Measurements from ENCODE around the gene CEP350.

DNA sequence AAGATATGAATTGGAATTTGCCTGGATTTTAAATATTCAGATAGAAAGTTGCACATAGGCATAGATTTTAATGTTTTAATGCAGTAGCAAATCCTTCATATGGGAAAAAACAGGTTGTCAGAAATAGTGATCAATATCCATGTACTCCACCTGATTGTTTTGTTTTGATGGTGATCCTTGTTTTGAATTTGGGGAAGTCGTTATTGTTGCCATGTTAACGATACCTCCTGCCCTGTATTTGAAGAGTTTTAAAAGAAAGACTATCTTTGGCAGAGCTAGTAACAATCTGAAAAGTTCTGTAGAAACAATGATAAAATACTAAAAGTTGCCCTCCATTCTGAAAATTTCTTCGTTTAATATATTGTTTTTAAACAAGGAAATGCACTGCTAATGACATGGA lies 1.1 kb downstream of the CEP350 start:
- TF ChIP-seq, protein P1, sequence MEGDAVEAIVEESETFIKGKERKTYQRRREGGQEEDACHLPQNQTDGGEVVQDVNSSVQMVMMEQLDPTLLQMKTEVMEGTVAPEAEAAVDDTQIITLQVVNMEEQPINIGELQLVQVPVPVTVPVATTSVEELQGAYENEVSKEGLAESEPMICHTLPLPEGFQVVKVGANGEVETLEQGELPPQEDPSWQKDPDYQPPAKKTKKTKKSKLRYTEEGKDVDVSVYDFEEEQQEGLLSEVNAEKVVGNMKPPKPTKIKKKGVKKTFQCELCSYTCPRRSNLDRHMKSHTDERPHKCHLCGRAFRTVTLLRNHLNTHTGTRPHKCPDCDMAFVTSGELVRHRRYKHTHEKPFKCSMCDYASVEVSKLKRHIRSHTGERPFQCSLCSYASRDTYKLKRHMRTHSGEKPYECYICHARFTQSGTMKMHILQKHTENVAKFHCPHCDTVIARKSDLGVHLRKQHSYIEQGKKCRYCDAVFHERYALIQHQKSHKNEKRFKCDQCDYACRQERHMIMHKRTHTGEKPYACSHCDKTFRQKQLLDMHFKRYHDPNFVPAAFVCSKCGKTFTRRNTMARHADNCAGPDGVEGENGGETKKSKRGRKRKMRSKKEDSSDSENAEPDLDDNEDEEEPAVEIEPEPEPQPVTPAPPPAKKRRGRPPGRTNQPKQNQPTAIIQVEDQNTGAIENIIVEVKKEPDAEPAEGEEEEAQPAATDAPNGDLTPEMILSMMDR (IDR thresholded peaks at IDR 0.05 in 2 of 3, conservative IDR thresholded peaks at IDR 0.05 in 1 of 3; ENCODE audit: borderline replicate concordance in 1 of 3, insufficient read depth in 1 of 3, low read depth in 2 of 3, low read length in 2 of 3): no peak
- no peak for TF ChIP-seq EZH2 (IDR thresholded peaks at IDR 0.05)
- TF ChIP-seq POLR2A (IDR thresholded peaks at IDR 0.05; ENCODE audit: borderline replicate concordance, extremely low read depth, insufficient read depth, insufficient read length): no peak
- TF ChIP-seq POLR2AphosphoS5 (IDR thresholded peaks at IDR 0.05; ENCODE audit: low read depth, low read length): no peak
- TF ChIP-seq, protein P2, sequence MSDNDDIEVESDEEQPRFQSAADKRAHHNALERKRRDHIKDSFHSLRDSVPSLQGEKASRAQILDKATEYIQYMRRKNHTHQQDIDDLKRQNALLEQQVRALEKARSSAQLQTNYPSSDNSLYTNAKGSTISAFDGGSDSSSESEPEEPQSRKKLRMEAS (IDR thresholded peaks at IDR 0.05): no peak
- no peak for TF ChIP-seq SIN3A (IDR thresholded peaks at IDR 0.05; ENCODE audit: low read depth)
- no peak for TF ChIP-seq ZFX (IDR thresholded peaks at IDR 0.05)
- TF ChIP-seq, protein P3, sequence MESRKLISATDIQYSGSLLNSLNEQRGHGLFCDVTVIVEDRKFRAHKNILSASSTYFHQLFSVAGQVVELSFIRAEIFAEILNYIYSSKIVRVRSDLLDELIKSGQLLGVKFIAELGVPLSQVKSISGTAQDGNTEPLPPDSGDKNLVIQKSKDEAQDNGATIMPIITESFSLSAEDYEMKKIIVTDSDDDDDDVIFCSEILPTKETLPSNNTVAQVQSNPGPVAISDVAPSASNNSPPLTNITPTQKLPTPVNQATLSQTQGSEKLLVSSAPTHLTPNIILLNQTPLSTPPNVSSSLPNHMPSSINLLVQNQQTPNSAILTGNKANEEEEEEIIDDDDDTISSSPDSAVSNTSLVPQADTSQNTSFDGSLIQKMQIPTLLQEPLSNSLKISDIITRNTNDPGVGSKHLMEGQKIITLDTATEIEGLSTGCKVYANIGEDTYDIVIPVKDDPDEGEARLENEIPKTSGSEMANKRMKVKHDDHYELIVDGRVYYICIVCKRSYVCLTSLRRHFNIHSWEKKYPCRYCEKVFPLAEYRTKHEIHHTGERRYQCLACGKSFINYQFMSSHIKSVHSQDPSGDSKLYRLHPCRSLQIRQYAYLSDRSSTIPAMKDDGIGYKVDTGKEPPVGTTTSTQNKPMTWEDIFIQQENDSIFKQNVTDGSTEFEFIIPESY (IDR thresholded peaks at IDR 0.05; ENCODE audit: extremely low read depth, insufficient replicate concordance, low read length): no peak
- no peak for TF ChIP-seq EZH2phosphoT487 (IDR thresholded peaks at IDR 0.05; ENCODE audit: borderline replicate concordance)
- TF ChIP-seq TCF7L2 (IDR thresholded peaks at IDR 0.05; ENCODE audit: borderline replicate concordance, extremely low read depth, insufficient read depth, insufficient read length): no peak
- no peak for TF ChIP-seq EGR1 (IDR thresholded peaks at IDR 0.05; ENCODE audit: low read depth)
- TF ChIP-seq, protein P4, sequence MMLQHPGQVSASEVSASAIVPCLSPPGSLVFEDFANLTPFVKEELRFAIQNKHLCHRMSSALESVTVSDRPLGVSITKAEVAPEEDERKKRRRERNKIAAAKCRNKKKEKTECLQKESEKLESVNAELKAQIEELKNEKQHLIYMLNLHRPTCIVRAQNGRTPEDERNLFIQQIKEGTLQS (IDR thresholded peaks at IDR 0.05): no peak
- TF ChIP-seq FOSL1 (IDR thresholded peaks at IDR 0.05; ENCODE audit: low read depth): no peak
- no peak for TF ChIP-seq RAD21 (IDR thresholded peaks at IDR 0.05; ENCODE audit: low read depth)

All from HCT116 (cell line).